Heart left ventricle (tissue), 16 donors: ENCODE data around the gene SNX30. TPM values are rescaled to one million over a fixed set of nuclear protein-coding genes. Genes with fewer than 3 reads are reported as not detected.

Experiments used
- ATAC-seq, 4 donors: fragments of 200-7000 bp; cut with Tn5 transposase; one replicate each; pipeline ENCODE4 v1.9.1; 2020 to 2022; ENCODE audit warnings: moderate library complexity in 4 of 4, mild to moderate bottlenecking in 3 of 4, moderate number of reproducible peaks in 1 of 4
- DNase-seq, 5 donors: peaks; one replicate each; pipeline ENCODE4 v3.0.0-alpha.2; 2020
- H3K27ac ChIP-seq, 12 donors: fragments of 200-600 bp; sonication (generic) in 4 of 12; one replicate each; pipeline versions ENCODE4 v1.5.0 to v1.8.0; 2016 to 2022; ENCODE audit warnings: mild to moderate bottlenecking in 2 of 12
- H3K27me3 ChIP-seq, 9 donors: fragments of 200-600 bp; sonication (generic) in 2 of 9; one replicate each; pipeline versions ENCODE4 v1.5.1 to v1.8.0; 2016 to 2022; ENCODE audit warnings: mild to moderate bottlenecking in 3 of 9
- H3K36me3 ChIP-seq, 9 donors: fragments of 200-600 bp; sonication (generic) in 2 of 9; one replicate each; pipeline versions ENCODE4 v1.5.0 to v1.8.0; 2018 to 2022; ENCODE audit warnings: mild to moderate bottlenecking in 2 of 9
- H3K4me1 ChIP-seq, 12 donors: fragments of 200-600 bp; sonication (generic) in 4 of 12; one replicate each; pipeline versions ENCODE4 v1.5.0 to v1.8.0; 2016 to 2022; ENCODE audit warnings: mild to moderate bottlenecking in 3 of 12
- H3K4me3 ChIP-seq, 12 donors: fragments of 200-600 bp; sonication (generic) in 4 of 12; one replicate each; pipeline versions ENCODE4 v1.5.0 to v1.8.0; 2017 to 2022; ENCODE audit warnings: mild to moderate bottlenecking in 9 of 12, moderate library complexity in 4 of 12
- H3K9me3 ChIP-seq, 12 donors: fragments of 200-600 bp; sonication (generic) in 4 of 12; one replicate each; pipeline versions ENCODE4 v1.5.0 to v1.8.0; 2016 to 2022; ENCODE audit warnings: mild to moderate bottlenecking in 1 of 12
- CTCF ChIP-seq, 12 donors: fragments of 200-600 bp; sonication (generic) in 4 of 12; IDR thresholded peaks; one replicate each; pipeline versions ENCODE4 v1.5.0 to v1.8.0; 2018 to 2022; ENCODE audit warnings: antibody characterized with exemption in 12 of 12, mild to moderate bottlenecking in 5 of 12
- POLR2A ChIP-seq, 2 donors: fragments of 450-650 bp; IDR thresholded peaks; one replicate each; pipeline ENCODE4 v1.6.1; 2017; ENCODE audit warnings: antibody characterized with exemption in 2 of 2, mild to moderate bottlenecking in 2 of 2, moderate library complexity in 2 of 2
- WGBS, 4 donors: extraction: QIAGEN DNeasy Blood & Tissue Kit in 2 of 4; methylation state at CpG; one replicate each; pipeline versions ENCODE4 v1.1.5 to v1.1.7; 2013 to 2018; 5-methylcytosine and 5-hydroxymethylcytosine counted together
- intact Hi-C, 10 donors: fragments of 100-400 bp; cut with DNase I; formaldehyde crosslinking; loops; one replicate each; pipeline versions ENCODE4 v1.11.1 to v1.14.2; 2022
- polyA plus RNA-seq, 2 donors: library from polyadenylated mRNA; stranded (reverse); fragments of 200-250 nt; gene quantifications; one replicate each; pipeline ENCODE4 v1.2.3, GENCODE V29; 2013
- total RNA-seq, 9 donors: library from RNA; depleted of rRNA in 2 of 9; stranded (reverse); fragments of >200 nt in 2 of 9; fragmentation: NEBNext Ultra II Directional in 3 of 9; extraction: Animal tissue kit (Norgen Biotek cat#: 25700) in 3 of 9; gene quantifications; one replicate each; pipeline versions ENCODE4 v1.1.0 to v1.2.4, GENCODE V29; 2016 to 2023
- donor health status: ischemic (EF 13 %, LVEDD 7.1; RV severe dilation, severe dysfunction).
- donor health status: healthy with polysubstance abuse.
- donor health status: DM: no; HTN: yes; CAD: no.
- donor health status: DM: no; HTN: no; CAD: no.
- donor health status: ischemic (EF 25% LVEDD 6.9; RV normal size, moderate dysfunction).
- donor health status: ischemic (EF 25% LVEDD 5.7; RV mildly dilated, moderate dysfunction).
- donor health status: healthy.
- donor health status: DM: yes; HTN: yes; CAD: no.
- donor health status: ischemic (EF 35%, LVEDD 5.7; RV mildly dilated, moderate dysfunction).
- donor health status: nonischemic (EF 11% LVEDD 7.7; RV severe dilation, severe dysfunction).
- donor health status: DM: yes; HTN: yes; CAD: no.
- donor health status: PGD.
- donor health status: ischemic (EF 29% LVEDD 5.4; RV normal size, mild dysfunction).
- donor health status: nonischemic (EF 23%, LVEDD 6.1; RV moderate dilation, normal function).

Gene SNX30
- total and polyA plus RNA-seq, 11 donors: 0.95 to 10.3 (median 3.8) TPM

GRCh38 chr9:112771359-112772214 is 21.0 kb downstream of the SNX30 start:
- DNase-seq: no peak
- no peaks in the 10 kb centered on the region for H3K27me3 ChIP-seq
- H3K36me3 ChIP-seq: no peaks in the 10 kb centered on the region
- 62 to 70% (median 68%) methylated on average over 8 of the region's 8 CpGs for WGBS, 4 donors
- intact Hi-C loops: no loop called here
- peak overlapping the region in 1 of 12 donors; percentile 54 for H3K27ac ChIP-seq
- no peak overlapping the region for H3K4me3 ChIP-seq
- ATAC-seq: peak in 2 of 4 donors; percentile 15 to 28
- H3K9me3 ChIP-seq: peaks cover 0 to 3% (median 0%) of the 10 kb centered on the region in 12 donors
- peaks cover 0 to 26% (median 0%) of the 10 kb centered on the region in 12 donors for H3K4me1 ChIP-seq
- TF ChIP-seq CTCF (IDR thresholded peaks at IDR 0.05): no peak
- no peak for TF ChIP-seq POLR2A (IDR thresholded peaks at IDR 0.05)

GRCh38 chr9:112772215-112772509 is 21.6 kb downstream of the SNX30 start:
- intact Hi-C loops: no loop called here
- ATAC-seq (no peak), DNase-seq (no peak)
- peaks cover 0 to 26% (median 0%) of the 10 kb centered on the region in 12 donors for H3K4me1 ChIP-seq
- peak overlapping the region in 1 of 12 donors; percentile 18 for H3K27ac ChIP-seq
- no peak overlapping the region for H3K4me3 ChIP-seq
- H3K9me3 ChIP-seq: no peaks in the 10 kb centered on the region
- 50 to 62% (median 52%) methylated on average over 2 of the region's 2 CpGs for WGBS, 4 donors
- H3K27me3 ChIP-seq: no peaks in the 10 kb centered on the region
- H3K36me3 ChIP-seq: no peaks in the 10 kb centered on the region
- no peak for TF ChIP-seq POLR2A (IDR thresholded peaks at IDR 0.05)
- no peak for TF ChIP-seq CTCF (IDR thresholded peaks at IDR 0.05)

DNA sequence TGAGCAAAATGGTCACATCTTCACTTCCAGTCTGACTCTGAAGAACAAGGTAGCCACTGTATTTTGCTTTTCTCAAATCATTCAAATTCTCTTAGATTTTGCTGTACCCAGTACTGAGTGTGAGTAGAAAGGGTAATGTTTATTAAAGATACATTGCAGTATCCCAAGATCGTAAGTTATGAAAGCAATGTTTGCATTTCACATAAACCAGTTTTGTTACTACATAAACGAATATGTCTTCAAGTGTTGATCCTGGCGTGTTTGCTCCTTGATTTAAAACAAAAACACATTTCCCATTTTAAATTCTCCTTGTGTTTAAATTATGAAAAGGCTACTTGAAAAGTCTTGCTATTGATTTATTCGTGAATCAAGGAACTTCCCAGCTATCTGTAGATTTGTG is 22.0 kb downstream of the SNX30 start:
- Histone ChIP-seq H3K27me3 (no peaks in the 10 kb centered on the region), H3K4me3 (no peak overlapping the region), H3K9me3 (no peaks in the 10 kb centered on the region), H3K36me3 (no peaks in the 10 kb centered on the region), H3K27ac (peak overlapping the region in 1 of 12 donors; percentile 18), H3K4me1 (peaks cover 0 to 26% (median 0%) of the 10 kb centered on the region in 12 donors)
- no peak for DNase-seq
- intact Hi-C loops: no loop called here
- no peak for ATAC-seq
- WGBS, 4 donors: 93 to 97% (median 95%) methylated on average over 4 of the region's 4 CpGs
- no peak for TF ChIP-seq CTCF (IDR thresholded peaks at IDR 0.05)

GRCh38 chr9:112774006-112774996 is 23.7 kb downstream of the SNX30 start:
- H3K9me3 ChIP-seq: no peaks in the 10 kb centered on the region
- TF ChIP-seq CTCF (IDR thresholded peaks at IDR 0.05) (no peak), POLR2A (IDR thresholded peaks at IDR 0.05) (no peak)
- intact Hi-C loops: no loop called here
- H3K4me1 ChIP-seq: peaks cover 0 to 26% (median 0%) of the 10 kb centered on the region in 12 donors
- H3K4me3 ChIP-seq: no peak overlapping the region
- ATAC-seq (no peak), DNase-seq (no peak)
- H3K36me3 ChIP-seq: no peaks in the 10 kb centered on the region
- H3K27ac ChIP-seq: no peak overlapping the region
- 80 to 84% (median 82%) methylated on average over 9 of the region's 9 CpGs for WGBS, 4 donors
- H3K27me3 ChIP-seq: no peaks in the 10 kb centered on the region
